Left cardiac atrium (tissue), 4 donors: ENCODE data around the gene MAPKAPK2. TPM values are rescaled to one million over a fixed set of nuclear protein-coding genes. Genes with fewer than 3 reads are reported as not detected.

Experiments
- ATAC-seq, 2 donors: fragments of 200-7000 bp; cut with Tn5 transposase; one replicate each; pipeline ENCODE4 v1.9.1; 2020; ENCODE audit warnings: mild to moderate bottlenecking in 2 of 2, moderate library complexity in 2 of 2
- DNase-seq: peaks from one replicate; pipeline ENCODE4 v3.0.0-alpha.2; 2020
- intact Hi-C, 2 donors: fragments of 100-400 bp; cut with DNase I; formaldehyde crosslinking; loops; one replicate each; pipeline versions ENCODE4 v1.14.1 to v1.15.1; 2022 to 2023
- total RNA-seq, 2 donors: library from RNA; stranded (reverse); fragmentation: NEBNext Ultra II Directional; extraction: Animal tissue kit (Norgen Biotek cat#: 25700); gene quantifications; one replicate each; pipeline ENCODE4 v1.2.1, GENCODE V29; 2021
- donor health status: DM: no; HTN: yes; CAD: no.
- donor health status: DM: no; HTN: yes; CAD: no; lungs with severe emphysema.
- donor health status: DM: yes; HTN: yes; CAD: no.
- donor health status: Dilated cardiomyopathy.

The MAPKAPK2 gene
- total RNA-seq, 2 donors from 2014 or later: 154 to 219 TPM

GRCh38 chr1:206657751-206658150, 27.0 kb upstream of the MAPKAPK2 start:
- no peak for ATAC-seq
- no peak for DNase-seq
- intact Hi-C loops: loop anchor here (5.0 to 10.0 kb wide), 2 partner anchors 35 to 67 kb away; no protein-coding TSS in a partner anchor

DNA sequence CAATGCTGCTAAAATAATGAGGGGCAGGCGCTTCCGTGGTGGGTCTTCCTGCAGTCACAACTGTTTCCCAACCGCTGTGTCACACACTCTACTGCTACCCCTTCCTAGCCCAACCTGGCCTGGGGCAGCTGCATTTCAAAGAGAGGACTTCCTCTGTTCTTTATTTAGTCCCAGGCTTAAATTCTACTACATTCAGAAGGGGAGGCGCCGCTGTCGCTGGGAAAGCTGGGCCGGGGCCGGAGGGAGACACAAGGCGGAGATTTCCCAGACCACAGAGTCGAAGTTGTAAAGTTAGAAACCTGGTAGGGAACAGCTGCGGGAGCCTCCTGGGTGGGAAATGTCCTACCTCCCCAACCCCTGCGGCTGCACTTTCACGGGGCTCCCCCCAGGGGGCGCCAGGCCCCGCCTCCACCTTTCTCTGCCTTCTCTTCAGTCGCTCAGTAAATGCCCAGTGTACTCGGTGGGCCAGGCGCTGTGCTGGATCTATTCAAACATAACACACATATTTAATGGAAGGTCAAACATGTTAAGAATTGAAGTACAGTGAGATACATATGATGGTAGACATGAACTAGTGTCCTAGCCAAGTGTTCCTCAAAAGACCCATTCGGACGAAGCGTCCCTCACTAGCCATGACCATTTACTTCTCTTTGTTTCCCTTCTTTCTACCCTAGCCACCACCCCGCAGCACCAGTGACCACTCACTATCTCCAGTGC, 26.3 kb upstream of the MAPKAPK2 start:
- intact Hi-C loops: loop anchor here (5.0 to 10.0 kb wide), 2 partner anchors 34 to 66 kb away; no protein-coding TSS in a partner anchor
- ATAC-seq (peak; percentile 42 to 60), DNase-seq (peak; percentile 40)

DNA sequence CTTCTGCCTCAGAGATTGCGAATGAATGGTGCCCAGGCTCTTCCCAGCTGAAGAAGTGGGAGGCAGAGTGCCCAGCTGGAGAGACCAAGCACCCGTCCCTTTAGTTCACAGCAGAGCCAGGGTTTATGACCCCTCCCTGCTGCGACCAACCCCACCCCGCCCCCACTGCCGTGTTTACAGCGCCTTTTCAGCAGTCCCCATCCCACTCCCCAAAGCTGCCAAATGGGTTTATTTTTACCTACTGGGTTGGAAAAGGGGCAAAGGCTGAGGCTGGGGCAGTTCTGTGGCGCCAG, 25.8 kb upstream of the MAPKAPK2 start:
- DNase-seq (no peak), ATAC-seq (peak; percentile 4 to 10)
- intact Hi-C loops: loop anchor here (5.0 to 10.0 kb wide), 2 partner anchors 33 to 66 kb away; no protein-coding TSS in a partner anchor

DNA sequence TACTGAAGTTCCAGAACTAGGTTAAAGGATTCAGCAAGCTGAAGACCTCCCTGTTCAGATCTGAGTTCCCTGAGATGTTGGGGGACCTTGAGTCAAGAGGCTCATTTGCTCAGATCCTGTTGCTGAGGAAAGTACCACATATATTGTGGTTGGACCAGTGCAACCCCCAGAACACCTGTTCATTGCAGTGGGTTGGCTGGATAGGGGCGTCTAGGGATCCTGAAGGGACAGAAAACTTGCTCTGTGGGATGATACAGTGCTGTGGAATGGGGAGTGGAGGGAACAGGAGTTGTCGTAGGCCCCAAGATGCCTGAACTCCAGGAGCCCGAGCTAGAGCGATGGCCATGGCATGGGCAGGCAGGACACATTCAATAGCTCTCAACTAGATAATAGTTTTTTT, 24.6 kb upstream of the MAPKAPK2 start:
- no peak for DNase-seq
- intact Hi-C loops: no loop called here
- no peak for ATAC-seq

GRCh38 chr1:206661161-206661820, 23.4 kb upstream of the MAPKAPK2 start:
- DNase-seq (no peak), ATAC-seq (no peak)
- intact Hi-C loops: no loop called here

- DNase-seq: no peak
- peak in 1 of 2 donors; percentile 1 for ATAC-seq
- intact Hi-C loops: no loop called here
Measured at GRCh38 chr1:206662396-206663092, 22.2 kb upstream of the MAPKAPK2 start.

DNA sequence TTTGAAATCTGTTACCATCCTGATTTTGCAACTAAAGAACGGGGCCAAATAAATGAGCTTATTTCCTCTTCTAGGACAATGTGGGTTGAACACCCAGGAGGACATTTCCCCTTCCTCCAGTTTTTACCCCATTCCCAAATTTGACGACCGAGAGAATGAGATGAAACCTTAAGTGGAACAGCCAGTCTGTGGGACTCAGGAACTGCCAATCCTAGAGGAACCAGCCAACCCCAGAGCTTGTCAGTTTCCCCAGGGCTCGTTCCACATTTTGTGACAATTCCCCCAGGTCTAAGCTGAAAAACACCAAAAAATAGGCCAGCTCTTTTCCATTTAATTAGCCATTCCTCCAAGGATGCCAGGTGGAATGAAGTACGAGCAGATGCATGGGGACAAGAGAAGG, 21.3 kb upstream of the MAPKAPK2 start:
- intact Hi-C loops: no loop called here
- ATAC-seq (no peak), DNase-seq (no peak)

DNA sequence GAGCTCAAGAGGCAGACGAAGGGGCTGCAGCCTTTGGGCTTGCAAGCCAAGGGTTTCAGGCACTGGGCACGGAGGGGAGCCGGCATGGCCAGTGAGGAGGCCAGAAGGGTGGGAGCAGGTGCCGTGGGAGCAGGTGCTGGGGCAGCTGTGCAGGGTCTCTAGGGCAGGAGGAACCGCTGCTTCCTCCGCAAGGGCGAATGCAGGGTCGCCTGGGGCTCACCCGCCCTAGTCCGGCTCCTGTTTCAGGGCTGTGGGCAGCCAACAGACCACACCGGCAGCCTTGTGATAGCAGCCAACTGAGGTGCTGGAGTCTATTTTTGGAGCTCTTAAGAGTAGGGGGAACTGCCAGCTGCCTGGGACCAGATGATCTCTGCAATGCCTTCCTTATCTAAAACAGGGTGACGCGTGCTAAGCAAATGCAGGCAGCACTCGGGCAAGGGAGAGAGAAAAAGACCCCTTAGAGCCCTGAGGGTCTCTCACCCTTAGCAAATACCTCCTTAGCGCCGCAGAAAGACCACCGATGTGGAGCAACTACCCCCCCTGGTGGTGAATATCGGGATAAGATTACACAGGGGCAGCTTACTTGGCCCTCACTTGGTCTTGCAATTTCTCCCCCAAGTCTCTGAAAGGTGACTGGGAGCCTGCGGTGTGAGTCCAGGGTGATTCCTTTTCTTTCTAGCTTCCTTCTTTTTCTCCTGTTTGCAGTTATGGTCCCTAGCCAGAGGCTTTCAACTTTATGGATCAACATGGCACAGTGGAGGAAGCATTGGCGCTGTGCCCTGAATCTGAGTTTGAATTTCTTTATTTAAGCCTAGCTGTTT, 20.7 kb upstream of the MAPKAPK2 start:
- ATAC-seq: peak; percentile 75 to 77
- intact Hi-C loops: loop anchor here in 1 of 2 donors (1.0 kb wide), 1 partner anchor 30 kb away; no protein-coding TSS in a partner anchor

GRCh38 chr1:206664740-206665139, 20.0 kb upstream of the MAPKAPK2 start:
- ATAC-seq (peak; percentile 35 to 63), DNase-seq (peak; percentile 60)
- intact Hi-C loops: loop anchor here in 1 of 2 donors (1.0 kb wide), 1 partner anchor 30 kb away; no protein-coding TSS in a partner anchor

More for the DNA sequence above, 20.7 kb upstream of the MAPKAPK2 start:
- peak; percentile 63 for DNase-seq

- DNase-seq: no peak
- intact Hi-C loops: loop anchor here in 1 of 2 donors (2.0 kb wide), 1 partner anchor 21 kb away; no protein-coding TSS in a partner anchor
- ATAC-seq: no peak
Measured at GRCh38 chr1:206666031-206666561, 18.6 kb upstream of the MAPKAPK2 start.

- DNase-seq (no peak), ATAC-seq (peak in 1 of 2 donors; percentile 10)
- intact Hi-C loops: loop anchor here in 1 of 2 donors (2.0 kb wide), 1 partner anchor 20 kb away; no protein-coding TSS in a partner anchor
Measured at GRCh38 chr1:206666954-206667665, 17.6 kb upstream of the MAPKAPK2 start.

GRCh38 chr1:206668351-206668750, 16.4 kb upstream of the MAPKAPK2 start:
- no peak for ATAC-seq
- intact Hi-C loops: no loop called here
- DNase-seq: no peak

- no peak for DNase-seq
- no peak for ATAC-seq
- intact Hi-C loops: no loop called here
Measured at GRCh38 chr1:206668874-206669410, 15.8 kb upstream of the MAPKAPK2 start.

GRCh38 chr1:206672011-206672688, 12.6 kb upstream of the MAPKAPK2 start:
- peak in 1 of 2 donors; percentile 29 for ATAC-seq
- intact Hi-C loops: no loop called here
- no peak for DNase-seq

- ATAC-seq (peak; percentile 39 to 41), DNase-seq (no peak)
- intact Hi-C loops: no loop called here
Measured at GRCh38 chr1:206672844-206673758, 11.6 kb upstream of the MAPKAPK2 start.

DNA sequence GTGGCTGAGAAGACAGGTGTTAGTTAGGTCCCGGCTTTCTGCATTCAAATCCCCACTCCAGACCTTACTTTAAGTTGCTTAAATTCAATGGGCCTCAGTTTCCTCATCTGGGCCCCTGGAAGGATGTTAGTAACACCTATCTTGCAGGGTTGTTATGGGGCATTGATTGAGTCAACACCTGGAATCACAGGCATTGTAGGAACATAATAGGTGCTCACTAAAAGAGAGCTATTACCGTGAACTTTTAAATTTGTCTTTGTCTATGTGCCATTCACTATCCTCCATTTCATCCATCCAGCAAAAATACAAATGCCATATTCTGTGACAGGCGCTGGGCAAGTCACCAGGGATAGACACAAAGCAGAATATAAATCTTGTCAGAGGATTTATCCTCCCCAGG, 10.5 kb upstream of the MAPKAPK2 start:
- ATAC-seq (no peak), DNase-seq (no peak)
- intact Hi-C loops: no loop called here
